HCT116 (cell line): ENCODE data around the gene NDUFAB1. TPM values are rescaled to one million over a fixed set of nuclear protein-coding genes. Genes with fewer than 3 reads are reported as not detected.

Experiments
- total RNA-seq: library from RNA; stranded (reverse); gene quantifications from one replicate; pipeline ENCODE4 v1.2.1, GENCODE V29; 2021; ENCODE audit not compliant: unreplicated experiment

Gene NDUFAB1
- total RNA-seq, 1 experiment from 2014 or later, result 169 TPM

Other genes starting within 250 kb of the NDUFAB1 start
- gene COG7, start 143.1 kb downstream of the NDUFAB1 start, total RNA-seq, result 22.1 TPM
- gene GGA2, start 85.8 kb downstream of the NDUFAB1 start, total RNA-seq, result 68.3 TPM
- gene EARS2, start 39.0 kb downstream of the NDUFAB1 start, total RNA-seq, result 35.6 TPM
- 89.6 TPM for gene UBFD1, start 38.6 kb downstream of the NDUFAB1 start, total RNA-seq
- 15.6 TPM for gene PALB2, start 45.0 kb upstream of the NDUFAB1 start, total RNA-seq
- 42.9 TPM for gene DCTN5, start 45.1 kb upstream of the NDUFAB1 start, total RNA-seq
- 144 TPM for gene PLK1, start 82.6 kb upstream of the NDUFAB1 start, total RNA-seq
- 0.47 TPM for gene ERN2, start 116.9 kb upstream of the NDUFAB1 start, total RNA-seq
- not detected for gene CHP2, start 158.7 kb upstream of the NDUFAB1 start, total RNA-seq
- gene PRKCB, start 239.7 kb upstream of the NDUFAB1 start, total RNA-seq, result 0.89 TPM